RWPE1 (cell line): Measurements from ENCODE around the gene DVL1.
A peak's percentile ranks its signal among the peaks of the same experiment; 100 is the strongest.

Experiments used
- CTCF ChIA-PET: fragments of 350-600 bp; sonication (Branson Sonifier 250); formaldehyde crosslinking; extraction: SDS; loops from one replicate; lab custom pipeline; 2021; lab: Yijun Ruan, JAX
- POLR2A ChIA-PET: fragments of 400-600 bp; formaldehyde crosslinking; extraction: SDS; loops from one replicate; lab custom pipeline; 2020; ENCODE audit warnings: antibody characterized with exemption; ENCODE audit not compliant: low non-redundant PET; lab: Yijun Ruan, JAX
- DNase-seq: peaks from one replicate; pipeline ENCODE4 v3.0.0; 2012; ENCODE audit warnings: low spot score
- H3K27ac ChIP-seq: fragments of 450-650 bp; 2 replicates; pipeline ENCODE4 v1.5.1; 2017
- TF ChIP-seq, protein P1 (sequence below): fragments of 450-650 bp; conservative IDR thresholded peaks from 2 replicates; pipeline ENCODE4 v1.5.1; 2017; ENCODE audit warnings: low read depth, mild to moderate bottlenecking

Gene DVL1

DNA sequence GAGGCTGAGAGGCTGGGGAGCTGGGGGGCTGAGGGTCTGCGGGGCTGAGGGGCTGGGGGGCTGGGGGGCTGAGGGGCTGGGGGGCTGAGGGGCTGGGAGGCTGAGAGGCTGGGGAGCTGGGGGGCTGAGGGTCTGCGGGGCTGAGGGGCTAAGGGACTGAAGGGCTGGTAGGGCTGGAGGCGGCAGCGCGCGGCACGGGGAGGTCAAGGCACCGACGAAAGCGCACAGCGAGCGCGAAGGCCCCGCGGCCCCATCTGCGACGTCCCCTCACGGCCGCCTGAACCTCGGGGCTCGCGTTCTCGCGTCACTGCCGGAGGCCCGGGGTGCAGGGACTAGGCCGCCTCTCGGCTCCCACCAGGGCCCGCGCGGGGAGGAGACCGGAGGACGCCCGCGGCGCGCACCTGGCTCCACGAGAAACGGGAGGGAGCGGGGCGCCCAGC lies 25.1 kb downstream of the DVL1 start:
- ChIA-PET POLR2A (no interaction called here), CTCF (interaction anchor here (0.6 kb wide), 1 partner anchor 11 kb away, joined by 3 read pairs; no protein-coding TSS in a partner anchor)
- peak overlapping the region; percentile 89 for H3K27ac ChIP-seq
- no peak for DNase-seq
- TF ChIP-seq, protein P1, sequence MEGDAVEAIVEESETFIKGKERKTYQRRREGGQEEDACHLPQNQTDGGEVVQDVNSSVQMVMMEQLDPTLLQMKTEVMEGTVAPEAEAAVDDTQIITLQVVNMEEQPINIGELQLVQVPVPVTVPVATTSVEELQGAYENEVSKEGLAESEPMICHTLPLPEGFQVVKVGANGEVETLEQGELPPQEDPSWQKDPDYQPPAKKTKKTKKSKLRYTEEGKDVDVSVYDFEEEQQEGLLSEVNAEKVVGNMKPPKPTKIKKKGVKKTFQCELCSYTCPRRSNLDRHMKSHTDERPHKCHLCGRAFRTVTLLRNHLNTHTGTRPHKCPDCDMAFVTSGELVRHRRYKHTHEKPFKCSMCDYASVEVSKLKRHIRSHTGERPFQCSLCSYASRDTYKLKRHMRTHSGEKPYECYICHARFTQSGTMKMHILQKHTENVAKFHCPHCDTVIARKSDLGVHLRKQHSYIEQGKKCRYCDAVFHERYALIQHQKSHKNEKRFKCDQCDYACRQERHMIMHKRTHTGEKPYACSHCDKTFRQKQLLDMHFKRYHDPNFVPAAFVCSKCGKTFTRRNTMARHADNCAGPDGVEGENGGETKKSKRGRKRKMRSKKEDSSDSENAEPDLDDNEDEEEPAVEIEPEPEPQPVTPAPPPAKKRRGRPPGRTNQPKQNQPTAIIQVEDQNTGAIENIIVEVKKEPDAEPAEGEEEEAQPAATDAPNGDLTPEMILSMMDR = no peak

DNA sequence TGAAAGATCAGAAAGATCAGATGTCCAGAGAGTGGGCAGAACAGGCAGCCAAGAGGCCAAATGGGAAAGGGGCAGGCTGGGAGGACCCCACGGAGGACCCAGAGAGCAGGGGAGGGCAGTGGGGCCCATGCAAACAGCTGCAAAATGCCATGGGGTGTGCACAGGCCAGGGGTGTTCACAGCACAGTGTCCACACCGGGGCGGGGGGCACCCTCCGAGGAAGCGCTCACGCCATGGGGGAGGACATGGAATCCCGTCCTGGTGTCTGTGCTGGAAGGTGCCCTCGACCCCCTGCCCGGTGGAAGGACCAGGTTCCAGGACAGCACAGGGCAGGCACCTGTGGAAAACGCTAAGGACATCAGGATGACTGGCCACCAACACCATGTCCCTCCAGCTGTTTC lies 26.3 kb downstream of the DVL1 start:
- CTCF ChIA-PET = no interaction called here
- DNase-seq = no peak
- POLR2A ChIA-PET = interaction anchor here (0.8 kb wide), 1 partner anchor 11 kb away, joined by 3 read pairs; no protein-coding TSS in a partner anchor
- TF ChIP-seq, protein P1 = no peak
- H3K27ac ChIP-seq = peak overlapping the region; percentile 47

DNA sequence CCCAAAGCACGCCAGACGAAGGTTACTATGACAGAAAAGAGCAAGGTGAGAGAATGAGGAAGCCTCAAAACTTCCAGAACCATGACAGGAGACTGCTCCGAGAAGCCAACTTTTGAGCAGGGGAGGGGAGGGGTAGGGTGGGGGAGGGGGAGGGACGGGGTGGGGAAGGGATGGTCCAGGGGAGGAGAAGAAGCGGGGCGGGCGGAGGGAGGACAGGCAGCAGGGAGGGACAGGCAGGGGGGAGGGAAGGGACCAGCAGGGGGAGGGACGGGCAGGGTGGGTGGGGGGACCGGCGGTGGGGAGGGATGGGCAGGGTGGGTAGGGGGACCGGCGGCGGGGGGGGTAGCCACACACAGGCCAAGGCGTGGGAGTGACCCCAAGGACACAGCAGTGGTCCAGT lies 26.8 kb downstream of the DVL1 start:
- peak overlapping the region; percentile 100 for H3K27ac ChIP-seq
- POLR2A ChIA-PET = no interaction called here
- DNase-seq = no peak
- CTCF ChIA-PET = no interaction called here
- TF ChIP-seq, protein P1 = no peak

DNA sequence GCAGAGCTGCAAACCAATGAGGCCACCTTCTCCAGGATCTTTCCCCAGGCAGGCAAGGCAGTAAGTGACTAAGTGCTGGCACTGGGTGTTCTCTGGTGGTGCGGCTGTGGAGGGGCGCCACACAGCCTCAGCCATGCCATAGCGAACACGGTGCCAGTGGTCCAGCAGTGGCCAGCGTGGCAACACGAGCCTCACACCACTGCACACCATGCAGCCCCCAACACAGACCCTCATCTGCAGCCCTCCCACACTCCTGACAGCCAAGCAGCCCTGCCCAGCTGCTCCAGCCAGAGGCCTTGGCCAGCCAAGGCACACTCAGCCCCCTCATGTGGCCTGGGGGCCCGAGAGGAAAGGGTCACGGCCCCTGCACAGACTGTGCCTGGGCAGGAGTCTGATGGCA lies 27.7 kb downstream of the DVL1 start:
- TF ChIP-seq, protein P1 = no peak
- no peak for DNase-seq
- ChIA-PET POLR2A (no interaction called here), CTCF (no interaction called here)
- peak overlapping the region; percentile 100 for H3K27ac ChIP-seq

DNA sequence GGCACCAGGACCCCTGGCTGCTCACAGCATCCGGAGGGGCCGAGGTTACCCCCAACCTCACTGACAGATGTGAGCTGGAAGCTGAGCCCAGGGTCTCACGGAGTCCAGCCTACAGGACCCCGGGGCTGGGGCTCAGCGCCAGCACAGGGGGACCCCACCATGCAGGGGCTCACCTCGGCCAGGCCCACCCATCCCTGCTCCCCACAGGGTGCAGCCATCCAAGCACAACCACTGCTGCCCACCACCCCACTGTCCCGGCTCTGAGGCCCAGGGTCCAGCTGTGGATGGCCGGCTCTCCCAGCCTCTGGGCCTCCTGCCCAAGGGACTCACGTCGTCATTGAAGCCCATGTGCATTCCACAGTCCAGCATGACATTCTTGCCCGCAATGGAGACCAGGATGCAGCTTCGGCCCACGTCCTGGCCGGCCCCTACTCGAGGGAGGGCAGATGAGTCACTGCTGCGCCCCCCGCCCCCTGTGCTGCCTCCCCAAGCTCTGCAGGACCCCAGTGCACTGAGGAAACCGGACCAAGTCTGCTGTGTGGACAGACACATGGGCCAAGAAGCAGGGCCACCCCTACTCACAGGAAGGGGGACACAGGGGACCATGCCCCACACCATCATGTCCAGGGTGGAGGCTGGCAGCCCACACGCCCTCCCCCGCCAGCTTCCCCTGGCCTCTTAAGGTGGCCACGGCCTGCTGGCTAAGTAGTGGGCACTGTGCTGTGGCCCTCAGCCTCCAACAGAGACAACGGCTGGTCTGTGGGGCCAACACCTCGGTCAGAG lies 28.4 kb downstream of the DVL1 start:
- TF ChIP-seq, protein P1 = no peak
- peak overlapping the region; percentile 100 for H3K27ac ChIP-seq
- DNase-seq = no peak
- POLR2A ChIA-PET = no interaction called here
- CTCF ChIA-PET = no interaction called here

DNA sequence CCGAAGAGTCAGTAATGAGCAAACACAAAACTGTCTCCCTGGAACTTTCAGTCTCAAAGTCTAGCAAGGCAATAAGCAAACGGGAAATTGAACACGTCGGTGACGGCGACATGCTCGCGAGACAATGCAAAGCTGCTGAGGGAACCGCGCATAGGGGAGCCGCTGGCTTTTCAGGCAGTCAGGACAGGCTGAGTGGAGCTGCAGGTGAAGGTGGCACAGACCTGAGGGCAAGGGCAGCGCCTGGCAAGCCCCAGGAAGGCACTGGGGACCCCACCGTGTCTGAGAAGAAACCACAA lies 29.6 kb downstream of the DVL1 start:
- ChIA-PET POLR2A (no interaction called here), CTCF (no interaction called here)
- peak overlapping the region; percentile 100 for H3K27ac ChIP-seq
- TF ChIP-seq, protein P1 = no peak
- no peak for DNase-seq
